ENCODE results near the gene ATP8B2. TPM values are rescaled to one million over a fixed set of nuclear protein-coding genes. Genes with fewer than 3 reads are reported as not detected.
"Not testable (repeated sequence)": the region's sequence is repeated elsewhere in the genome, so short reads cannot be mapped to it uniquely, and the experiment has no call there.

ATP8B2 gene
- polyA plus RNA-seq, 4 donors, result 24.4 to 45.4 (median 28.3) TPM

DNA sequence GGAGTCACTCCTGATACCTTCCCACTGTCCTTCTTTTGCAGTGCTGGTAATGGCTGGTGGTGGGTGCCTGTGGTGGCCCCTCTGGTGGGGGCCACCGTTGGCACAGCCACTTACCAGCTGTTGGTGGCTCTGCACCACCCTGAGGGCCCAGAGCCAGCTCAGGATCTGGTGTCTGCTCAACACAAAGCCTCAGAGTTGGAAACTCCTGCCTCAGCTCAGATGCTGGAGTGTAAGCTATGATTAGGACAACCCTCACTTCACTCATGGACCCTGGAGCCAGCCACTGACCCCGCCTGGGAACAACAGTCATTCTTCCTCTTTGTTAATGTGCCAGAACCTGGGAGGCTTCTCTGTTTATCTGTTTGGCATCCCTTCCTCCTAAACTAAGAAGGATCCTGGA is 1.1 kb upstream of the ATP8B2 start:
- no peak for DNase-seq (ENCODE audit: low read depth in 4 of 4, low spot score in 3 of 4)

DNA sequence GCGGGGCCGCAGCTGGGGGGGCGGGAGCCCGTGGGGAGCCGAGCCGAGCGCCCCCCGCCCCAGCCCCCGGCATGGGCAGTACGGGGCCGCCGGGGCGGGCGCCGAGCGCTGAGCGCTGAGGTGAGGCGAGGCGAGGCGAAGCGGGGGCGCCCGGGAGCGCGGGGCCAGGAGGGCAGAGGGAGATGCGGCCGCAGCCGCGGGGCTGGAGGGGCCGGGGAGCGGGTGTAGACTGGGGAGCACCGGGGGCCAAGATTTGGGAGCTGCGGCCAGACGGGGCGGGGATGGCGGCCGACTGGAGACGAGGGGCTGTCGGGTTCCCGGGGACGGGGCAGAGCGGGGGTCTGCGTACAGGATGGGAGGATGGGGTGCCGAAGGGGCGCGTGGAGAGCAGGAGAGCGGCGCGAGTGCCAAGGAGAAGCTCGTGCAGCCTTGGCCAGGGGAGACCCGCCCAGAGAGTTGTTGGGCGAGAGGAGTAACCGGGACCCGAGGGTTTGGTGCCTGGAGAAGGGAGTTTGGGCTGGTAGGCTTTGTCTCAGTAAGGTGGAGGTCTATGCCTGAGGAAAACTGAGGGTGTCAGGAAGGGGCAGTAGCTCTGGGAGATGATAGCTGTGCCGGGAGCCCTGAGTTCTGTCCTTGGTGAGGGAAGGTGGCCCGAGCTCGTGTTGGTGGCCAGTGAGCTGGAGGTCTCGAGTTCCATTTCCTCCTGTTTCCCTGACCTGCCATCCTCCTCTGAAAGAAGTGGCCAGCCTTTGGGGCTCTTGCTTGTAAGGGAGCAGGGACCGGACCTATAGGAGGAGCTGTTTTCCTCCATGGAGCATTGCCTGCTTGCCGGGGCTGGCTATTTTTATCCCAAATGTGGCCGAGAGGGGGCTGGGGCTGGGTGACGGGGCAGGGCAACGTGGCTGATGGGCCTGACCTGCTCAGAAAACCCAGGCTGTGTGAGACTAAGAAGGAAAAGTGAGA is 539 bp downstream of the ATP8B2 start:
- DNase-seq (ENCODE audit: low read depth in 4 of 4, low spot score in 3 of 4), result peak in 3 of 4 donors; percentile 37 to 40 (median 39)

DNA sequence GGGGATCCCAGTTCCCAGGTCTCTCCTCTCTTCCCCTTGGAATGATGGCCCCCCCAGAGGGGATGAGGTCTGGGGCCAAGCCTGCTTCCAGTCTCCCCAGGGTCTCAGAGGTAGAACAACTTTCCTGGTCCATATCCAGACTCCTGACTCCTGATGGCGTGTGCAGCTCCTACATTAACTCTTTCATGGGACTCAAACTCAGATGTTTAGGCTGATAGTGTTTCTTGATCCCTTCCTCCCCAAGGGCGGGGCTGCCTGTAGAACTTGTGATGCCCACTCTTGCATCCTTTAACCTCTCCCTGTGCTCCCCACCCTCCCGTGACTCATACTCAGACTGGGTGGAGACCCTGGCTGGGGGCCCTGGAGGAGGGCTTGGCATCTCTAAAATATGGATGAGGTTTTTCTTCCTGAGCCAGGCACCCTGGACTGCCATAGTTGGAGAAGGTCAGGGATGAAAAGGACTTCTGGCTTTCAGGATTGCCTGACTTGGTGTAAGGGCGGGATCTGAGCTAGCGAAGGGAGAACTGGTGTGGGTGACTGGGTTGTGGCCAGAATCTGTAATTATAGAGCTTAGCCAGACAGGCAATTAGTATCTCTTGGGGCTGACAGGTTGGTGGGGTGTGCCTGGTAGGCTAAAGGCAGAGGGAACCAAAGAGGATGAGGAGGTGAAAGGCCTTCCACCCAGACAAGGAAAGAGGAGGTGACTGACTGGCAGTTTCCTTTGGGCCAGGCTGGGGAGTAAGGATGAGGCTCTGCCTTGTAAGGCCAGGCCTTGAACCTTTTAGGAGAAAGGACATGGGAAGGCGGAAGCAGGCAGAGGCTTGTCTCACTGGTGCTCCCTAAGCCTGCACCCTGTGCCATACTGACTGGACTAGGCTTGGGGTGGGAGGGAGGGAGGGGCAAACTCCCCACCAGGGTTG is 1.5 kb downstream of the ATP8B2 start:
- no peak for DNase-seq (ENCODE audit: low read depth in 4 of 4, low spot score in 3 of 4)

DNA sequence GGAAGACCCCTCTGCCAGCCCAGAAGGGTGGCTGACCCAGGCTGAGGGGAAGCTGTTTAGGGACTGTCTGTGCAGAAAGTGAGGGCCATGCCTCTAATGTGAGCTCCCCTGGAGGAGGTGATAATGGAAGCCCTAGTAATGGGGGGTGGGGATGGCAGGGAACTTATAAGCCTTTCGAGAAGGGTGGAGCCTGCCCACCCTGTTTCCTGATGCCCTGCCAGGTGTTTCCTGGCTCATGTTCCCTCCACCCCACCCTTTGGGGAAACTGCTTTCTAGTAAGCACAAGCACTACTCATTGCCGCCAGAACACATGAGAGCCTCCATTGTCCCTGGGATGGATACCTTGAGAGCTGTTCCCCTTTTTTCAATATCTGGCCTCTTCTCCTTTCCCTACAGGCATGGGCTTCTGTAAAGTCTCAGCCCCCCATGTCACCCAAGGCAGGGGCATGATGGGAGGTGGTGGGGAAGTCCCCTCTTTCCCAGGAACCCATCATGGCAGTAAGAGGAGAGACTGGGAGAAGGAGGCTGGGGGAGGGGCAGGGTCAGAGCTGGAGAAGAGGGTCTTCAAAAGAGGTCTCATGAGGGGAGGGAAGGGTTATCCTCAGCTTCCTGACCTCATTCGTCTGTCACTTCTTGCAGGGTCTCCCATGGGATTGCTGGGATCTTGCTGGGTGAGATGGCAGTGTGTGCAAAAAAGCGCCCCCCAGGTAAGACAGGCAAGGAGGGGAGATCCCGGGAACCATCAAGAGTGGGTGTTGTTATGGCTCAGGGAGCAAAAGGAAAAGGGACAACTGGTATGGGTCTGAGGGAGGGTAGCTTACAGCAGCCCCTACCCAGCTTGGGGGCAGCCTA is 2.4 kb downstream of the ATP8B2 start:
- no peak for DNase-seq (ENCODE audit: low read depth in 4 of 4, low spot score in 3 of 4)

DNA sequence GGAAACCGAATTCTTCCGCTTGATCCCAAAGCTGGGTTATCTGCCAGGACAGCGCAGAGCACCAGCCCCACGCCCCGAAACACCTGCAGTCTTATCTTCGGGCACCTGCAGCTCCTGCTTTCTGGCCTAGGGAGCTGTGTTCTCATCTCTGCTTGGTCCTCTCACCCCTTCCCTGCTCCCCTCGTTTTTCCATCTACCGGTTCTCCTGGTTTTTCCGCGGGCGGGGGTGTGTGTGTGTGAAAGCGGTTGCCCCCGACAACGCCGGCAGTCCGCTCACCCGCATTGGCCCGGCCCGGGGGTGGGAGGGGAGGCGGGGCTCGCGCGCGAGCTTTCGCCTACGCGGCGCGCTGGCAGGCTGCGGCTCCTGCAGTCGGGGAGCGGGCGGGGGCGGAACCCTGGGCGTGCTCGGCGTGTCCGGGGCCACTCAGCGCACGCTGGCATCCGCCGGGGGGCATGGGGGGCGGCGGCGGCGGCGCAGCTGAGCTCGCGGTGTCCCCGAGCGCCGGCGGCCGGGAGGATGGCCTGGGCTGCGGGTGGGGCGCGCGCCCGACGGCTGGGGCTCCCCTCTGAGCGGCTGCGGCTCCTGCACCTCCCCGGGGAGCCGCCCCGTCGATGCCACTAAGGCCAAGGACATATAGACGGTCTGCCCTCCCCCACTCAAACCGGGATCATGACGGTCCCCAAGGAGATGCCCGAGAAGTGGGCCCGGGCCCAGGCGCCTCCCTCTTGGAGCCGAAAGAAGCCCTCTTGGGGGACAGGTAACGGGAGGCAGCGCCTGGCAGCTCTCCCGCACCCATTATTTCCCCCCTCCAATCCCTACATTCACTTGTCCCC is 3.2 kb downstream of the ATP8B2 start:
- DNase-seq (ENCODE audit: low read depth in 4 of 4, low spot score in 3 of 4), result peak in 3 of 4 donors; percentile 39 to 63 (median 41)

DNA sequence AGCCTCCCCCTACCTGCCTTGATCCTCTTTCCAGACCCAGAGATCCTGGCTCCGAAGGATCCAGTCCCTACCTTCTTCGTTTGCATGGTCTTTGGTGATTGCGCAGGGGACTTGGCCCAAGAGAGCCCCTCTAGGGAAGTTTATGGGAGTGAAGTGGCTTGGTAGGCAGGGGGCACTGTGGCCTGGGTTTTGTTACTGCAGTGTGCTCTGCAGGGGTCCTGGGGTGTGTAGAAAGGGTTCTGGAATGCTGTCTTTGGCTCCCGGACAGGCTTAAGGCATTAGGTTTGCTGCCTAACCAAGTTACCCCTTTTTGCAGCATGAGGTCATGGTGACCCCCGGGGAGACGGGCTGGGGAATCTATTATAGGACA is 3.8 kb downstream of the ATP8B2 start:
- no peak for DNase-seq (ENCODE audit: low read depth in 4 of 4, low spot score in 3 of 4)

DNA sequence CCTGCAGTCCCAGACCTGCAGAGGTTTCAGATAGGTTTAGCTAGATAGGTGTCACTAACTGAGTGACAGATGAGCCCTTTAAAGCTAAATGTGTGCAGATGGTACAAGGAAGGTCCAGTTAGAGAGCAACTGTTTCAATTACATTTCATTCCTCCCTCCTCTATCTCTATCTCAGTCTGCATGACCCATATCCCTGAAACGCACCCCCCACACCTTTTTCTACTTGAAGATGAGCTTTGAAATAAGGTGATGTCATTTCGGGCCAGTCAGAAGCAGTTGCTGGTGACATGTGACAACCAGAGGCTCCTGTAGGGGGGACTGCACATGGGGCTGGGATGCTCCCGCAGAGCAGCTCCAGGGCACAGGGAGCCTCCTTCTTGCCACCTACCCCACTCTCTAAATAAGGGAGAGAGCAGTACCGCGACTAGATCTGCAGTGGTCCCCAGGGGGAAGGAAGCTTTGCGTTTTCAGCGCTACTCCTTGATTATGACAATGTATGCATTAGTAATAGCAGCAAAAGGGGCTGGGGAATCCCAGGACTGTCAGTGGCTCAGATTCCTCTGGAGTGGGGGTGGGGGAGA is 4.3 kb downstream of the ATP8B2 start:
- DNase-seq (ENCODE audit: low read depth in 4 of 4, low spot score in 3 of 4), result no peak

DNA sequence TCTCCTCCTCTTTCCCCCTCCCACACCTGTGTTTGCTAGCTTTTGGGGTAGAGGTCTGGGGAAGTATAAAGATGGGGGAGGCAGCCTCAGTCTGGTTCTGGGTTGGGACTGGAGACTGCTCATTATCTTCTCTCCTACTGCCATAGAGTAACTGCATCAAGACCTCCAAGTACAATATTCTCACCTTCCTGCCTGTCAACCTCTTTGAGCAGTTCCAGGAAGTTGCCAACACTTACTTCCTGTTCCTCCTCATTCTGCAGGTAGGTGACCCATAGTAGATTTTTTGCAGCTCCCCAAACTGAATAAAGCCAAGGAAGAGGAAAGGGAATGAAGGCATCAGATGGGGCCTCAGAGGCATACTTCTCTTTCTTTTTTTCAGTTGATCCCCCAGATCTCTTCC is 5.3 kb downstream of the ATP8B2 start:
- DNase-seq (ENCODE audit: low read depth in 4 of 4, low spot score in 3 of 4), result no peak

DNA sequence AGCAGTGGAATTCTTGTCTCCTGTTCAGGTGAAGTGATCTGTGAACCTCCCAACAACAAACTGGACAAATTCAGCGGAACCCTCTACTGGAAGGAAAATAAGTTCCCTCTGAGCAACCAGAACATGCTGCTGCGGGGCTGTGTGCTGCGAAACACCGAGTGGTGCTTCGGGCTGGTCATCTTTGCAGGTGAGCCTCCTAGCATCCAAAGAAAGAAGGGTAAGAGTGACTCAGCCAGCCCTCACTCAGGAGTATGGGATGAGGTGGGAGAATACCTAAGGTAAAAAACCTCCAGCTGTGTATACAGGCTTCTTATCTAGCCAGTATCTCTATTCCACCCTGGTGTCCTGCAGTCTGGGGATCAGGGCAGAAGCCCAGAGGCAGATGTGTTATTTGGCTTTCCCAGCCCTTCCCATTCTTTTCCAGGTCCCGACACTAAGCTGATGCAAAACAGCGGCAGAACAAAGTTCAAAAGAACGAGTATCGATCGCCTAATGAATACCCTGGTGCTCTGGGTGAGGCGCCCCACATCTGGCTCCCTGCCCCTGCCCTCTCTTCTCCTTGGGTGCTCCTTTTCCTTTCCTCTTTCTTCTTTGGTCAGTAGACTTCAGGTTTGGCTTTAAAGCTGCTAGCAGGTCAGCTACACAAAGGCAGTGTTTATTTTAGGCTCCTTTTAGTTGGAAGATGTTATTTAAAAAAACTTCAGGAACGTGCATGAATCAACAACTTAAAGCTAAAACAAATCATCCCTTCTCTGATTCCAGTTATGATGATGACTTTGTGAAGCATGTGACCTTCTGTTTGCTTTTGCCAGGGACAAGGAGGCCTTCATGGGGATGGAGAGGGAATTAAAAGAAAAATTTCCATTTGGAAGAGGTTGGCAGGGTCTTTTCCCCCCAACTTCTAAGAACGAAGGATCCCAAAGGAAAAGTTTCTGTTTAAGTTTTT is 9.0 kb downstream of the ATP8B2 start:
- DNase-seq (ENCODE audit: low read depth in 4 of 4, low spot score in 3 of 4), result no peak

DNA sequence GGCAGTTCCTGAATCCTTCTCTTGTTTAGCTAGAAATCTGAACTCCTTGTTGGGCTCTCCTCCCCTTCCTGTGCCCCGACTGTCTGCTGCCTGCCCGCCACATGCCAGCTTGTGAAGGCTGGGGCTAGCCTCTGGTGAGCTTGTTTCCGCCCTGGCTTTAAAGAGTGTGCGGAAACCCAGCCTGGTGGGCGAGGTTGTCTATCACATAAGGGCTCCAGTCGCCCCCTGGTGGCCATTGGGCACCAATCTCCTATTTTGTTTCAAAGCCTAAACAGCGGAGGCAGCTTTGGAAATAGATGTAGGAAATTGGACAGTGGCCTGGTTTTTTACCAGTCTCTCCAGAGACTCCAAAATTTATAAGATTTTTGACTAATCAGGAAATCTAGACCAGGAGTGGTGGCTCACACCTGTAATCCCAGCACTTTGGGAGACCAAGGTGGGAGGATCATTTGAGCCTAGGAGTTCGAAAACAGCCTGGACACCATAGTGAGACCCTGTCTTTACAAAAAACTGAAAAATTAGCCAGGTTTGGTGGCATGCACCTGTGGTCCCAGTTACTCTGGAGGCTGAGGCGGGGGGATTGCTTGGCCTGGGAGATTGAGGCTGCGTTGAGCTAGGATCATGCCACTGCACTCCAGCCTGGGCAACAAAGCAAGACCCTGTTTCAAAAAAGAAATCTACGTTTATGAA is 9.8 kb downstream of the ATP8B2 start:
- DNase-seq (ENCODE audit: low read depth in 4 of 4, low spot score in 3 of 4), result peak in 1 of 4 donors; percentile 67

DNA sequence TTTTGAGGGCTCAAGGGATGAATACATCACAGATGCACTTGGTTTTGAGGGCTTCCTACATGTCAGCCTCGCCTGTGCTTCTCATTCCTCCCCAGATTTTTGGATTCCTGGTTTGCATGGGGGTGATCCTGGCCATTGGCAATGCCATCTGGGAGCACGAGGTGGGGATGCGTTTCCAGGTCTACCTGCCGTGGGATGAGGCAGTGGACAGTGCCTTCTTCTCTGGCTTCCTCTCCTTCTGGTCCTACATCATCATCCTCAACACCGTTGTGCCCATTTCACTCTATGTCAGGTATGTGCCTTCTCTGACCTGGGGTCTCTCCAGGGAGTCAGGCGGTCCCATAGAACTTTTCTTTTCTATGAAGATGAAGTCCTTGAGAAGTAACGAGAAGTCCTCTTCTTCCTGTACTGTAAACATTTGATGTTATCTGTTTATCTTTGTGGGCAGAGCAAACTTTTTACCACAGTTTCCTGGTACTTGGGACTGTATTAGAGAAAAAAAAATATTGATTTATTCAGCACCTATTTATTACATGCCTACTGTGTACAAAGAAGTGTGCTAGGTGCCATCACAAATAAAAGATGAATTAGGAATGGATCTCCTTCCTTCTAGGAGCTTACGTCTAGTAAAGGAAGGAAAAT is 12.0 kb downstream of the ATP8B2 start:
- no peak for DNase-seq (ENCODE audit: low read depth in 4 of 4, low spot score in 3 of 4)

DNA sequence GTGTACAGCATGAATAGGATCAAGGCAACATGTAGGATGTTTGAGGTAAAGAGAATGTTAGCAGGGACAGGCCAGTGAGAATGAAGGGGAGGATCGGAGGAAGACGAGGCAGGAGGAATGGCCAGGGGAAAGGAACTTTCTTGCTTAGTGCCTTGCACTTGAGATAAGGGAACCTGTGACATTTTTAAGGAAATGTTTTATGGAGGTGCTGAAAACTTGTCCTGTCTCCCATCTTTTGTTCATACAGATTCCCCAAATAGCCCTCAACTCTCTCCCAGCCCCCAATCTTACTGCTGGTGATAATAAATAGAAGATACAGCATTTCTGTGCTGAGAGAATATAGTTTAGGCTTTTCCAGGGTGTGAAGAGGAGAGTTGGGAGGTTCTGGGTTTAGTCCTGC is 13.6 kb downstream of the ATP8B2 start:
- DNase-seq (ENCODE audit: low read depth in 4 of 4, low spot score in 3 of 4), result no peak

DNA sequence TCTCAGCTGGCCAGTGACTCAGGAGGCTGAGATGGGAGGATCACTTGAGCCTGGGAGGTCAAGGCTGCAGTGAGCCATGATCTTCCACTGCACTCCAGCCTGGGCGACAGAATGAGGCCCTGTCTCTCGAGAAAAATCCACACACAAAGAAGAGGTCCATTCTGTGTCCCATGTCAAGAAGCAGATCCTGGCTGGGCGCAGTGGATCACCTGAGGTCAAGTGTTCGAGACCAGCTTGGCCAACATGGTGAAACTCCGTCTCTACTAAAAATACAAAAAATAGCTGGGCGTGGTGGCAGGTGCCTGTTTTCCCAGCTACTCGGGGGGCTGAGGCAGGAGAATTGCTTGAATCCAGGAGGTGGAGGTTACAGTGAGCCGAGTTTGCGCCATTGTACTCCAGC is 16.0 kb downstream of the ATP8B2 start:
- DNase-seq (ENCODE audit: low read depth in 4 of 4, low spot score in 3 of 4), result not testable (repeated sequence)

DNA sequence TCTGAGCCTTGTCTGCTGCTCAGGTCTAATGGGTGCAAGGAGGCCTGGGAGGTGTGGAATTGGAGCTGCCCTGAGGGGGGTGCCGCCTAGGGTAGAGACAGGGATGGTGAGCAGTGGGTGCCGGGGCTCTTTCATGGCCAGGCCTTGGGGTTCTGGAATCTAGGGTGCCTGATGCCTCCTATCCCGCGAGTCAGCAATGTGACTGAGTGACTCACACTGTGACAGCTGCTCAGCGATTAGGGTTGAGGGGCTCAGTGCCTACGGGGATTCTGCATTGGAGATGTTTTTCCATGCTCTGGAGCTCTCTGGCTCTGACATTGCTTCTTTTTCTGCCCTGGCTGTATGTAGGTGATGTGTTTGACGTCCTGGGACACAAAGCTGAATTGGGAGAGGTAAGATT is 16.8 kb downstream of the ATP8B2 start:
- no peak for DNase-seq (ENCODE audit: low read depth in 4 of 4, low spot score in 3 of 4)

DNA sequence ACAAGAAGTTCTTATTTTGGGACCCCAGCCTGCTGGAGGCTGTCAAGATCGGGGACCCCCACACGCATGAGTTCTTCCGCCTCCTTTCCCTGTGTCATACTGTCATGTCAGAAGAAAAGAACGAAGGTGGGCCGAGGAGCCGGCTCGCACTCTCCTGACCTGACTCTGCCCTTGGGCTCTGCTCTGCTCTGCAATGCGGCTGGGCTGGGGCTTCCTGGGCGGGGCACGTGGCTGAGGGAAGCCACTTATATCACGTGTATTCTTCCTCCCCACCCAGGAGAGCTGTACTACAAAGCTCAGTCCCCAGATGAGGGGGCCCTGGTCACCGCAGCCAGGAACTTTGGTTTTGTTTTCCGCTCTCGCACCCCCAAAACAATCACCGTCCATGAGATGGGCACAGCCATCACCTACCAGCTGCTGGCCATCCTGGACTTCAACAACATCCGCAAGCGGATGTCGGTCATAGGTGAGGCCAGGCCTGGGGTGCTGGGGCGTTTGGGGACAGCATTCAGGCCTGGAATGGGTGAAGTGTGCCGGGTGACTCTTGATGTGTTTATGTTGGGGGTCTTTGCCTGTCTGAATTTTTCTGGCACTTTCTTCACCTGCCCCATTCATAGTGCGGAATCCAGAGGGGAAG is 17.6 kb downstream of the ATP8B2 start:
- no peak for DNase-seq (ENCODE audit: low read depth in 4 of 4, low spot score in 3 of 4)

DNA sequence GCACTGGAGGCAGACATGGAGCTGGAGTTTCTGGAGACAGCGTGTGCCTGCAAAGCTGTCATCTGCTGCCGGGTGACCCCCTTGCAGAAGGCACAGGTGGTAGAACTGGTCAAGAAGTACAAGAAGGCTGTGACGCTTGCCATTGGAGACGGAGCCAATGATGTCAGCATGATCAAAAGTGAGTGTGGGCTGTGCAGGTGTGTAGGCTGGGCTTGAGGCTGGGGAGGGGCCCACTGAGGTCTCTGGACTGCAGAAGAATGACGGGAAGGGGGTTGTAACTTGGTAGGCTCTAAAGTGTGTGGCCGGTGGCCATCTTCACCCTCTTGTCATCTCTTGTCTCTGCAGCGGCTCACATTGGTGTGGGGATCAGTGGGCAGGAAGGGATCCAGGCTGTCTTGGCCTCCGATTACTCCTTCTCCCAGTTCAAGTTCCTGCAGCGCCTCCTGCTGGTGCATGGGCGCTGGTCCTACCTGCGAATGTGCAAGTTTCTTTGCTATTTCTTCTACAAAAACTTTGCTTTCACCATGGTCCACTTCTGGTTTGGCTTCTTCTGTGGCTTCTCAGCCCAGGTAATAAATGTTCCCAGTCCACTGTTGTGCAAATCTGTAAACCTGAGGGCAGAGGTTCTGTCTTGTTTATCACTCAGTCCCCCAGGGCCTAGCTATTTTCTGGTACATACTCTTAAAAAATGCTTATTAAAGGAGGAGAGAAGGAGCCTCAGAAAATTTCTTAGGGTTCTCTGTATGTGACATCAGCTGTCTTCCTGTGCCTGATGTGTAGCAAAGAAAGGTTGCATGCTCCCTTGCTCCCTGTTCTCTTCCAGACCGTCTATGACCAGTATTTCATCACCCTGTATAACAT is 19.9 kb downstream of the ATP8B2 start:
- DNase-seq (ENCODE audit: low read depth in 4 of 4, low spot score in 3 of 4), result no peak

Measured in left renal pelvis (tissue), 4 donors.